ENCODE results near the gene KCNN3.

- TF ChIP-seq CTCF (IDR thresholded peaks at IDR 0.05; ENCODE audit: low read length): no peak
- no peak for TF ChIP-seq EZH2 (optimal IDR thresholded peaks at IDR 0.05; ENCODE audit: low read depth, low read length)
- no peak for TF ChIP-seq EZH2phosphoT487 (IDR thresholded peaks at IDR 0.05; ENCODE audit: low read length)
Measured at GRCh38 chr1:154857022-154857421, 13.1 kb downstream of the KCNN3 start.
